Colonic mucosa (tissue), 4 donors: ENCODE data around the gene ASCC1. TPM values are rescaled to one million over a fixed set of nuclear protein-coding genes. Genes with fewer than 3 reads are reported as not detected.

ENCODE experiments used
- DNase-seq: peaks from one replicate; pipeline ENCODE4 v3.0.0-alpha.2; 2020
- H3K27ac ChIP-seq: fragments of 200-600 bp; one replicate; pipeline ENCODE4 v1.8.0; 2021
- H3K27me3 ChIP-seq: fragments of 200-600 bp; one replicate; pipeline ENCODE4 v1.8.0; 2021
- H3K36me3 ChIP-seq: fragments of 200-600 bp; one replicate; pipeline ENCODE4 v1.8.0; 2021
- H3K4me1 ChIP-seq: fragments of 200-600 bp; one replicate; pipeline ENCODE4 v1.8.0; 2021; ENCODE audit warnings: mild to moderate bottlenecking
- H3K4me3 ChIP-seq: fragments of 200-600 bp; one replicate; pipeline ENCODE4 v1.8.0; 2021
- H3K9ac ChIP-seq, 2 donors: one replicate each; pipeline ENCODE4 v1.7.0; 2013; ENCODE audit warnings: control low read depth in 2 of 2, low read depth in 2 of 2, low read length in 2 of 2
- H3K9me3 ChIP-seq: fragments of 200-600 bp; one replicate; pipeline ENCODE4 v1.8.0; 2021
- intact Hi-C: fragments of 100-400 bp; cut with DNase I; formaldehyde crosslinking; loops from one replicate; pipeline ENCODE4 v1.14.1; 2022
- total RNA-seq, 2 donors: library from RNA; stranded (reverse); fragmentation: NEBNext Ultra II Directional in 1 of 2; extraction: Animal tissue kit (Norgen Biotek cat#: 25700) in 1 of 2; gene quantifications; one replicate each; pipeline ENCODE4 v1.2.1, GENCODE V29; 2021
- TF ChIP-seq, protein P1 (sequence below): fragments of 200-600 bp; IDR thresholded peaks from one replicate; pipeline ENCODE4 v1.8.0; 2022; ENCODE audit warnings: antibody characterized with exemption, mild to moderate bottlenecking
- donor health status: healthy.
- donor health status: DM: no; HTN: no; CAD: no.
- donor health status: DM: no; HTN: no; CAD: no.

Gene ASCC1
- total RNA-seq, 2 donors from 2014 or later = 16.2 to 19.2 TPM

DNA sequence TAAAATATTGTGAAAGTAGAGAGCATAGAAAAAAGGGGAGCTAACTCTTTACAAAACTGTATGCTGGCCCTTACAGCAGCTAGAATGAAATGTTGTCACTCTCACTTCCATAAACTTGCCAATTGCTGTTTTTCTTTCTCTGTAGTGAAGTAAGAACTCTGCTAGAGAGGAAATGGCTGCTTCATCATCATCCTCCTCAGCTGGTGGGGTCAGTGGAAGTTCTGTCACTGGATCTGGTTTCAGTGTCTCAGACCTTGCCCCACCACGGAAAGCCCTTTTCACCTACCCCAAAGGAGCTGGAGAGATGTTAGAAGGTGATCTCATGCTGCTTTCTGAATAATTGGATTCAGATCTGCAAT lies 7.6 kb upstream of the ASCC1 start:
- Histone ChIP-seq H3K4me3 (no peak overlapping the region), H3K27ac (no peak overlapping the region), H3K27me3 (no peaks in the 10 kb centered on the region), H3K4me1 (peaks cover 9% of the 10 kb centered on the region), H3K9me3 (no peaks in the 10 kb centered on the region), H3K36me3 (no peaks in the 10 kb centered on the region), H3K9ac (peak overlapping the region; percentile 1 to 24)
- DNase-seq = no peak
- intact Hi-C loops = loop anchor here (5.0 to 10.0 kb wide), 3 partner anchors 99 to 319 kb away; no protein-coding TSS in a partner anchor
- TF ChIP-seq, protein P1, sequence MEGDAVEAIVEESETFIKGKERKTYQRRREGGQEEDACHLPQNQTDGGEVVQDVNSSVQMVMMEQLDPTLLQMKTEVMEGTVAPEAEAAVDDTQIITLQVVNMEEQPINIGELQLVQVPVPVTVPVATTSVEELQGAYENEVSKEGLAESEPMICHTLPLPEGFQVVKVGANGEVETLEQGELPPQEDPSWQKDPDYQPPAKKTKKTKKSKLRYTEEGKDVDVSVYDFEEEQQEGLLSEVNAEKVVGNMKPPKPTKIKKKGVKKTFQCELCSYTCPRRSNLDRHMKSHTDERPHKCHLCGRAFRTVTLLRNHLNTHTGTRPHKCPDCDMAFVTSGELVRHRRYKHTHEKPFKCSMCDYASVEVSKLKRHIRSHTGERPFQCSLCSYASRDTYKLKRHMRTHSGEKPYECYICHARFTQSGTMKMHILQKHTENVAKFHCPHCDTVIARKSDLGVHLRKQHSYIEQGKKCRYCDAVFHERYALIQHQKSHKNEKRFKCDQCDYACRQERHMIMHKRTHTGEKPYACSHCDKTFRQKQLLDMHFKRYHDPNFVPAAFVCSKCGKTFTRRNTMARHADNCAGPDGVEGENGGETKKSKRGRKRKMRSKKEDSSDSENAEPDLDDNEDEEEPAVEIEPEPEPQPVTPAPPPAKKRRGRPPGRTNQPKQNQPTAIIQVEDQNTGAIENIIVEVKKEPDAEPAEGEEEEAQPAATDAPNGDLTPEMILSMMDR = no peak

DNA sequence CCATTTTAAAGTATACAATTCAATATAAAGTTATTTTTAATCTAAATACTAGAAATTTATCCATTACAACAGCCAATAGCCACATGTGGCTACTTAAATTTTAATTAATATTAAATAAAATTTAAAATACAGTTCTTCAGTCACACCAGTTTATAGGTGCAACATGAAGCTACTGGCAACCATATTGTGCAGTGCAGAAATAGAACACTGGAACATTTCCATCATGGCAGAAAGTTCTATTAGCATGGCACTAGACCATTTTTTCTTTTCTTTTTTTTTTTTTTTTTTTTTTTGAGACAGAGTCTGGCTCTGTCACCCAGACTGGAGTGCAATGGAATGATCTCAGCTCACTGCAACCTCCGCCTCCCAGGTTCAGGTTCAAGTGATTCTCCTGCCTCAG lies 5.2 kb upstream of the ASCC1 start:
- no peaks in the 10 kb centered on the region for H3K36me3 ChIP-seq
- no peaks in the 10 kb centered on the region for H3K9me3 ChIP-seq
- H3K4me1 ChIP-seq = peaks cover 11% of the 10 kb centered on the region
- DNase-seq = no peak
- TF ChIP-seq, protein P1 = no peak
- no peak overlapping the region for H3K4me3 ChIP-seq
- no peak overlapping the region for H3K27ac ChIP-seq
- H3K9ac ChIP-seq = no peak overlapping the region
- H3K27me3 ChIP-seq = no peaks in the 10 kb centered on the region
- intact Hi-C loops = loop anchor here (5.0 to 10.0 kb wide), 3 partner anchors 96 to 316 kb away; no protein-coding TSS in a partner anchor

DNA sequence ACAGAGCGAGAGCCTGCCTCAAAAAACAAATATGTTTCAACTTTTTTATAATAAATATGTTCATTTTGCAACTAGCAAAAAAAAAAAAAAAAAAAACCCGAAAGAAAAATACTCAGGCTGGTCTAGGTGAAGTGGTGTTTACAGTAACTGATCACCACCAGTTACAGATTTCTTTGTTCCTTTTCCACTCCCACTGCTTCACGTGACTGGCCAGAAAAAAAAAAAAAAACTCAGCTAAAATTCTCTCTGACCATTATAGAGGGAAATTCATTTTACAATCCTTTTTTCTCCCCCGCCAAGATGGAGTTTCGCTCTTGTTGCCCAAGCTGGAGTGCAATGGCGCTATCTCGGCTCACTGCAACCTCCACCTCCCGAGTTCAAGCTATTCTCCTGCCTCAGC lies 4.6 kb upstream of the ASCC1 start:
- H3K27me3 ChIP-seq = no peaks in the 10 kb centered on the region
- H3K9me3 ChIP-seq = no peaks in the 10 kb centered on the region
- H3K9ac ChIP-seq = no peak overlapping the region
- intact Hi-C loops = loop anchor here (5.0 to 10.0 kb wide), 3 partner anchors 96 to 316 kb away; no protein-coding TSS in a partner anchor
- peaks cover 11% of the 10 kb centered on the region for H3K4me1 ChIP-seq
- H3K36me3 ChIP-seq = no peaks in the 10 kb centered on the region
- no peak for DNase-seq
- H3K27ac ChIP-seq = no peak overlapping the region
- no peak overlapping the region for H3K4me3 ChIP-seq
- TF ChIP-seq, protein P1 = no peak

DNA sequence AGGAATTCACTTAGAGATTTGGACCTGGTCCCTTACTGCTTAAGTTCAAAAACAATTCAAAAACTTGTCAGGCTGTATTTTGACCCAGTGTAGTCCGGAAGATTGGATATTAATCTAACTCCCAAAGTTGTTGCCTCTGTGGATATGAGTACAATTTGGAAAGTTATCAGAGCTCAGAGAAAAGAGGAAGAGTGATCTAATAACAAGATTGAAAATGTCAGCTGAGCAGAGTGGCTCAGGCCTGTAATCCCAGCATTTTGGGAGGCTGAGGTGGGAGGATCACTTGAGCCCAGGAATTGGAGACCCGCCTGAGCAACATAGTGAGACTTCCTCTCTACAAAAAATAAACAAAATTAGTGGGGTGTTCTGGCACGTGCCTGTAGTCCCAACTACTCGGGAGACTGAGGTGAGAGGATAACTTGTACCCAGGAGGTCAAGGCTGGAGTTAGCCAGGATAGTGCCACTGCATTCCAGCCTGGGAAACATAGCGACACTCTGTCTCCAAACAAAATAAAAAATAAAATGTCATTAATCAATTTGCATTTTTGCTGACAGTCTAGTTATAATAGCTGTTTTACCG lies 3.2 kb upstream of the ASCC1 start:
- no peaks in the 10 kb centered on the region for H3K36me3 ChIP-seq
- H3K4me3 ChIP-seq = no peak overlapping the region
- intact Hi-C loops = no loop called here
- no peaks in the 10 kb centered on the region for H3K9me3 ChIP-seq
- TF ChIP-seq, protein P1 = no peak
- H3K27ac ChIP-seq = no peak overlapping the region
- peaks cover 11% of the 10 kb centered on the region for H3K4me1 ChIP-seq
- H3K9ac ChIP-seq = no peak overlapping the region
- DNase-seq = no peak
- H3K27me3 ChIP-seq = no peaks in the 10 kb centered on the region

DNA sequence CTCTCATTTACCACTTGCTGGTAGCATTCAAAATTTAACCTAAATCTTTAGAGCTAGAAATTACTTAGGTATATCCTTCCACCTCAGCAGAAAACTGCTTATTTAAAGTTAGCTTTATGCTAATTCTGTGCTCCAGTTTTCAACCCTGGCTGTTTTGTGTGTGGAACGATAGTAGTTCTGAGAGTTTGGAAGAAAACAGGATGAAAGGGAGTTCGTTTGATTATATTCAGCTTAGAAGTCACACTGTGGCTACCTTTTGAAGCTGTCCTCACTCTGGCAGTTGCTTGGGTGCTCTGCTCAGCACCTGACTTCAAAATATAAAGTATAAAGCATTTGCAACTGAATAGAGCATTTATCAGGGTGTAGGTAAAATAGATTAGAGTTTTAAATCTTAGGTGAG lies 2.6 kb upstream of the ASCC1 start:
- intact Hi-C loops = no loop called here
- H3K9me3 ChIP-seq = no peaks in the 10 kb centered on the region
- no peak for DNase-seq
- peak overlapping the region; percentile 8 for H3K27ac ChIP-seq
- TF ChIP-seq, protein P1 = no peak
- no peak overlapping the region for H3K4me3 ChIP-seq
- H3K9ac ChIP-seq = no peak overlapping the region
- H3K4me1 ChIP-seq = peaks cover 11% of the 10 kb centered on the region
- no peaks in the 10 kb centered on the region for H3K36me3 ChIP-seq
- H3K27me3 ChIP-seq = no peaks in the 10 kb centered on the region
